ENCODE results near the gene ZNF653.
"Not testable (repeated sequence)": the region's sequence is repeated elsewhere in the genome, so short reads cannot be mapped to it uniquely, and the experiment has no call there.

ZNF653 gene

GRCh38 chr19:11482384-11483050 lies 23.1 kb downstream of the ZNF653 start:
- peak; percentile 65 to 82 (median 82) for DNase-seq (ENCODE audit: low read depth in 4 of 4, low spot score in 1 of 4)

- DNase-seq (ENCODE audit: low read depth in 4 of 4, low spot score in 1 of 4) = peak; percentile 42 to 78 (median 54)
Measured at GRCh38 chr19:11481534-11482383, 23.9 kb downstream of the ZNF653 start.

GRCh38 chr19:11480715-11481533 lies 24.7 kb downstream of the ZNF653 start, which contains the start of gene ELAVL3:
Gene ELAVL3 (minus strand): TSS chr19:11481046. CDS start chr19:11480608, 438 bp downstream.
- no peak for DNase-seq (ENCODE audit: low read depth in 4 of 4, low spot score in 1 of 4)

GRCh38 chr19:11479898-11480714 lies 25.5 kb downstream of the ZNF653 start:
- DNase-seq (ENCODE audit: low read depth in 4 of 4, low spot score in 1 of 4) = no peak

- peak in 1 of 4 experiments; percentile 30 for DNase-seq (ENCODE audit: low read depth in 4 of 4, low spot score in 1 of 4)
Measured at GRCh38 chr19:11479090-11479897, 26.3 kb downstream of the ZNF653 start.

GRCh38 chr19:11478167-11479089 lies 27.2 kb downstream of the ZNF653 start:
- no peak for DNase-seq (ENCODE audit: low read depth in 4 of 4, low spot score in 1 of 4)

GRCh38 chr19:11475861-11476260 lies 29.8 kb downstream of the ZNF653 start:
- DNase-seq (ENCODE audit: low read depth in 4 of 4, low spot score in 1 of 4) = no peak

GRCh38 chr19:11475343-11475742 lies 30.3 kb downstream of the ZNF653 start:
- DNase-seq (ENCODE audit: low read depth in 4 of 4, low spot score in 1 of 4) = not testable (repeated sequence)

- no peak for DNase-seq (ENCODE audit: low read depth in 4 of 4, low spot score in 1 of 4)
Measured at GRCh38 chr19:11473725-11474124, 31.9 kb downstream of the ZNF653 start.

GRCh38 chr19:11468266-11468845 lies 37.3 kb downstream of the ZNF653 start:
- DNase-seq (ENCODE audit: low read depth in 4 of 4, low spot score in 1 of 4) = not testable (repeated sequence)

GRCh38 chr19:11465600-11465999 lies 40.0 kb downstream of the ZNF653 start:
- no peak for DNase-seq (ENCODE audit: low read depth in 4 of 4, low spot score in 1 of 4)

- no peak for DNase-seq (ENCODE audit: low read depth in 4 of 4, low spot score in 1 of 4)
Measured at GRCh38 chr19:11464333-11465265, 41.0 kb downstream of the ZNF653 start.

- no peak for DNase-seq (ENCODE audit: low read depth in 4 of 4, low spot score in 1 of 4)
Measured at GRCh38 chr19:11463391-11463790, 42.2 kb downstream of the ZNF653 start.

- DNase-seq (ENCODE audit: low read depth in 4 of 4, low spot score in 1 of 4) = no peak
Measured at GRCh38 chr19:11461453-11461852, 44.2 kb downstream of the ZNF653 start.

GRCh38 chr19:11460207-11460606 lies 45.4 kb downstream of the ZNF653 start:
- DNase-seq (ENCODE audit: low read depth in 4 of 4, low spot score in 1 of 4) = no peak

- not testable (repeated sequence) for DNase-seq (ENCODE audit: low read depth in 4 of 4, low spot score in 1 of 4)
Measured at GRCh38 chr19:11458912-11459311, 46.7 kb downstream of the ZNF653 start.

- DNase-seq (ENCODE audit: low read depth in 4 of 4, low spot score in 1 of 4) = no peak
Measured at GRCh38 chr19:11458236-11458900, 47.3 kb downstream of the ZNF653 start.
